ENCODE measurements around the gene MT1F. TPM values are rescaled to one million over a fixed set of nuclear protein-coding genes. Genes with fewer than 3 reads are reported as not detected.

MT1F gene
- total RNA-seq = 1 to 10 TPM; 3.1 to 3.9 TPM

- Histone ChIP-seq H3K4me3 (peak within 1 kb of the TSS; percentile 73), H3K4me1 (ENCODE audit: control insufficient read depth in 1 of 2, low read depth in 2 of 2) (peaks cover 14 to 16% of the 10 kb centered on the region in 2 donors), H3K9me3 (no peaks in the 10 kb centered on the region), H3K27me3 (replicated peaks; ENCODE audit: insufficient read depth) (no peaks in the 10 kb centered on the region), H3K36me3 (no peaks in the 10 kb centered on the region), H3K27ac (no peak within 1 kb of the TSS)
- DNase-seq (ENCODE audit: low spot score) (no peak), ATAC-seq (ENCODE audit: insufficient number of reproducible peaks, low FRiP score, low read depth) (no peak)
- TF ChIP-seq, protein P1, sequence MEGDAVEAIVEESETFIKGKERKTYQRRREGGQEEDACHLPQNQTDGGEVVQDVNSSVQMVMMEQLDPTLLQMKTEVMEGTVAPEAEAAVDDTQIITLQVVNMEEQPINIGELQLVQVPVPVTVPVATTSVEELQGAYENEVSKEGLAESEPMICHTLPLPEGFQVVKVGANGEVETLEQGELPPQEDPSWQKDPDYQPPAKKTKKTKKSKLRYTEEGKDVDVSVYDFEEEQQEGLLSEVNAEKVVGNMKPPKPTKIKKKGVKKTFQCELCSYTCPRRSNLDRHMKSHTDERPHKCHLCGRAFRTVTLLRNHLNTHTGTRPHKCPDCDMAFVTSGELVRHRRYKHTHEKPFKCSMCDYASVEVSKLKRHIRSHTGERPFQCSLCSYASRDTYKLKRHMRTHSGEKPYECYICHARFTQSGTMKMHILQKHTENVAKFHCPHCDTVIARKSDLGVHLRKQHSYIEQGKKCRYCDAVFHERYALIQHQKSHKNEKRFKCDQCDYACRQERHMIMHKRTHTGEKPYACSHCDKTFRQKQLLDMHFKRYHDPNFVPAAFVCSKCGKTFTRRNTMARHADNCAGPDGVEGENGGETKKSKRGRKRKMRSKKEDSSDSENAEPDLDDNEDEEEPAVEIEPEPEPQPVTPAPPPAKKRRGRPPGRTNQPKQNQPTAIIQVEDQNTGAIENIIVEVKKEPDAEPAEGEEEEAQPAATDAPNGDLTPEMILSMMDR (IDR thresholded peaks at IDR 0.05) = no peak
Observed at GRCh38 chr16:56657555-56658326, at the start of gene MT1F. TSS of gene MT1F (plus strand) at chr16:56657959. CDS start at chr16:56658059, 100 bp downstream.

- H3K27me3 ChIP-seq (replicated peaks; ENCODE audit: insufficient read depth) = no peaks in the 10 kb centered on the region
- ATAC-seq (ENCODE audit: insufficient number of reproducible peaks, low FRiP score, low read depth) = peak; percentile 46
- TF ChIP-seq, protein P1 (IDR thresholded peaks at IDR 0.05) = no peak
- H3K9me3 ChIP-seq = no peaks in the 10 kb centered on the region
- peak within 1 kb of the TSS; percentile 91 for H3K4me3 ChIP-seq
- no peaks in the 10 kb centered on the region for H3K36me3 ChIP-seq
- peaks cover 29 to 47% of the 10 kb centered on the region in 2 donors for H3K4me1 ChIP-seq (ENCODE audit: control insufficient read depth in 1 of 2, low read depth in 2 of 2)
- DNase-seq (ENCODE audit: low spot score) = peak; percentile 89
- peak within 1 kb of the TSS; percentile 92 to 93 for H3K27ac ChIP-seq
Observed at GRCh38 chr16:56608043-56608875, 49.5 kb upstream of the MT1F start, which contains the start of gene MT2A. TSS of gene MT2A (plus strand) at chr16:56608584. CDS start at chr16:56608656, 72 bp downstream.

DNA sequence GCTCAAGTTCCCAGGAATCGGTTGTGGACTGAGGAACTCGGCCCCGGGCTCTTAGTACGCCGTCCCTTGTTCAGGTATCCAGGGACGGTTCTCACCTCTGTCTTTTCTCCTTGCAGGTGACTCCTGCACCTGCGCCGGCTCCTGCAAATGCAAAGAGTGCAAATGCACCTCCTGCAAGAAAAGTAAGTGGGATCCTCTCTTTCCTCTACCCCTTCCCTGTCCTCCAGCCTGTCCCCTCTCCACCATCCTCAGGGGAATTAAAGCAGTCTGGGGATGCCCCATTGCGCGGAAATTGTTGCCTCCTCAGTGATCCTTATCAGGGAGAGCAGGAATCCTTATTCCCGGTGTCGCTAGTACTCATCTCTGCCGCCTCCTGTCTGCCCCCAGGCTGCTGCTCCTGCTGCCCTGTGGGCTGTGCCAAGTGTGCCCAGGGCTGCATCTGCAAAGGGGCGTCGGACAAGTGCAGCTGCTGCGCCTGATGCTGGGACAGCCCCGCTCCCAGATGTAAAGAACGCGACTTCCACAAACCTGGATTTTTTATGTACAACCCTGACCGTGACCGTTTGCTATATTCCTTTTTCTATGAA is 48.8 kb upstream of the MT1F start:
- no peak for ATAC-seq (ENCODE audit: insufficient number of reproducible peaks, low FRiP score, low read depth)
- TF ChIP-seq, protein P1 (IDR thresholded peaks at IDR 0.05) = no peak
- Histone ChIP-seq H3K4me3 (peak overlapping the region; percentile 91), H3K9me3 (no peaks in the 10 kb centered on the region), H3K4me1 (ENCODE audit: control insufficient read depth in 1 of 2, low read depth in 2 of 2) (peaks cover 29 to 47% of the 10 kb centered on the region in 2 donors), H3K36me3 (no peaks in the 10 kb centered on the region), H3K27me3 (replicated peaks; ENCODE audit: insufficient read depth) (no peaks in the 10 kb centered on the region), H3K27ac (peak overlapping the region; percentile 92 to 93)
- no peak for DNase-seq (ENCODE audit: low spot score)

GRCh38 chr16:56609463-56609921 is 48.3 kb upstream of the MT1F start:
- no peak for ATAC-seq (ENCODE audit: insufficient number of reproducible peaks, low FRiP score, low read depth)

More at GRCh38 chr16:56609463-56609921, 48.3 kb upstream of the MT1F start:
- Histone ChIP-seq H3K27me3 (replicated peaks; ENCODE audit: insufficient read depth) (no peaks in the 10 kb centered on the region), H3K4me3 (peak overlapping the region; percentile 91), H3K27ac (peak overlapping the region; percentile 92 to 93), H3K4me1 (ENCODE audit: control insufficient read depth in 1 of 2, low read depth in 2 of 2) (peaks cover 29 to 47% of the 10 kb centered on the region in 2 donors), H3K36me3 (no peaks in the 10 kb centered on the region), H3K9me3 (no peaks in the 10 kb centered on the region)
- no peak for DNase-seq (ENCODE audit: low spot score)
- TF ChIP-seq, protein P1 (IDR thresholded peaks at IDR 0.05) = no peak
